Measurements from ENCODE around the gene CEP112.

DNA sequence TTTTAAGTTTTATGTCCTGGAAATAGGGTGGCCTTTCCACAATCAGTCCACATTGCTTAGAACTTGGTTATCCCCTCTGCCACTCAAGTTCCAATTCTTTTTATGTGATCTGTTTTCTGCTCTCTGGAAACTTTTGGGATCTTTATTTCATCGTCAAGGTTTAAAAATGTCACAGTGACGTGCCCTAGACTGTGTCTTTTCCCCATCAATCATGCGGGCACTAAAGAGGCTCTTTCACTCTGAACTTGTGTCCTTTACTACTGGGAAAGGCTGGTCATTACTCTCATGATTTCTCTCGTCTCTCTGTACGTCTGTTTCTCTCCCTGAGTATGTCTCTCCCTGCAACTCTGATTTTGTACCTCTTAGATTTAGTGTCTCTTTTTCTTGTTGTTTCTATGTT is 440.7 kb downstream of the CEP112 start:
- TF ChIP-seq HDGF (IDR thresholded peaks at IDR 0.05; ENCODE audit: borderline replicate concordance) (no peak), FOXK2 (IDR thresholded peaks at IDR 0.05) (no peak), BHLHE40 (IDR thresholded peaks at IDR 0.05; ENCODE audit: borderline replicate concordance) (no peak), SUZ12 (IDR thresholded peaks at IDR 0.05) (no peak), FOXA1 (IDR thresholded peaks at IDR 0.05) (no peak), SP1 (IDR thresholded peaks at IDR 0.05) (no peak), TARDBP (IDR thresholded peaks at IDR 0.05) (no peak), NFRKB (IDR thresholded peaks at IDR 0.05) (no peak), FOXM1 (IDR thresholded peaks at IDR 0.05; ENCODE audit: borderline replicate concordance) (no peak), ARNT (IDR thresholded peaks at IDR 0.05) (no peak), ELF4 (IDR thresholded peaks at IDR 0.05) (no peak), L3MBTL2 (conservative IDR thresholded peaks at IDR 0.05) (no peak)
- TF ChIP-seq, protein P1, sequence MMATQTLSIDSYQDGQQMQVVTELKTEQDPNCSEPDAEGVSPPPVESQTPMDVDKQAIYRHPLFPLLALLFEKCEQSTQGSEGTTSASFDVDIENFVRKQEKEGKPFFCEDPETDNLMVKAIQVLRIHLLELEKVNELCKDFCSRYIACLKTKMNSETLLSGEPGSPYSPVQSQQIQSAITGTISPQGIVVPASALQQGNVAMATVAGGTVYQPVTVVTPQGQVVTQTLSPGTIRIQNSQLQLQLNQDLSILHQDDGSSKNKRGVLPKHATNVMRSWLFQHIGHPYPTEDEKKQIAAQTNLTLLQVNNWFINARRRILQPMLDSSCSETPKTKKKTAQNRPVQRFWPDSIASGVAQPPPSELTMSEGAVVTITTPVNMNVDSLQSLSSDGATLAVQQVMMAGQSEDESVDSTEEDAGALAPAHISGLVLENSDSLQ (IDR thresholded peaks at IDR 0.05): peak; percentile 21; the same call in 1 of the 2 replicates

Measured in HEK293T (cell line).